GM19023 (cell line): ENCODE data around the gene SLC9A9.

Experiments used
- ATAC-seq: cut with Tn5 transposase; IDR thresholded peaks from one replicate; pipeline ENCODE4 v1.9.1; 2021; ENCODE audit warnings: mild to moderate bottlenecking, moderate library complexity; ENCODE audit not compliant: unreplicated experiment

Gene SLC9A9

GRCh38 chr3:143430568-143430967, 417.7 kb downstream of the SLC9A9 start:
- ATAC-seq, result no peak

DNA sequence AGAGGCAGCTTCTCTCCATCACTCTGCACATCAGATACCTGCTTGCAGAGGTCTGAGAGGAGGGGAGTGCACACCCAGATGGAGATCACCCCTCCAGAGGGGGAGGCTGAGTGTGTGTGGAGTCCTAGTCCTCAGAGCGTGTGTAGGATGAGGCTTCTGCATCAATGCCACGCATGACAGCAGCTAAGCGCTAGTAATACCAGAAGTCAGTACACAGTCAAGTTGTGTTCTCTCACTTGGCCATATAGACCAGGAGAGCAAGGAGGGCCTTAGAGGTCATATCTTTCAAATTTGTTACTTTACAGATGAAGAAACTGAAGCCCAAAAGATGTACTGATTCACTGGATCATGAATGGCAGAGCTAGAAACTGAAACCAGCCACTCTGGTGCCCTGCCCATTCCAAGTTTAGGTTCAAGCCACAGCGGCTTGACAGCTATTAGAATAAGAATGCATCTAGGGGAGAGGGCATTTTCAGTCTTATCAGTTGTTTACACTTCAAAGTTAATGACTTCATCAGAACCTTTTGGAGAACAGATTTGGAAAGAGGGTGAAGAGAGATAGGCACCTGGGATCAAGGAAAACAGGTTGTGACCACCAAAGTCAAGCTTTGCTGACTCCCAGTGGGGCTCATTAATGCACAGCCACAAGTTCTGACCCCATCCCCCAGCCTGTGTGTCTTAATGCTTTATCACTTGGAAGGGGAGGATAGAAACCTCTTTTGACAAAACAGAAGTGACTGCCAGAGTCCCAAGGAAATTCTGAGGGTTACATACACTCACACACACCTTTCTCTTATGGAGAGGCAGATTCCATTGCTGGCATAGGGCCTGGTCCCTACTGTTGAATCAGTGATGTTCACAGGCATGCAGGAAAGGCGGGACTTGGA, 418.4 kb downstream of the SLC9A9 start:
- no peak for ATAC-seq

- ATAC-seq, result no peak
Observed at GRCh38 chr3:143428294-143428693, 420.0 kb downstream of the SLC9A9 start.

GRCh38 chr3:143427631-143428030, 420.6 kb downstream of the SLC9A9 start:
- ATAC-seq, result no peak

DNA sequence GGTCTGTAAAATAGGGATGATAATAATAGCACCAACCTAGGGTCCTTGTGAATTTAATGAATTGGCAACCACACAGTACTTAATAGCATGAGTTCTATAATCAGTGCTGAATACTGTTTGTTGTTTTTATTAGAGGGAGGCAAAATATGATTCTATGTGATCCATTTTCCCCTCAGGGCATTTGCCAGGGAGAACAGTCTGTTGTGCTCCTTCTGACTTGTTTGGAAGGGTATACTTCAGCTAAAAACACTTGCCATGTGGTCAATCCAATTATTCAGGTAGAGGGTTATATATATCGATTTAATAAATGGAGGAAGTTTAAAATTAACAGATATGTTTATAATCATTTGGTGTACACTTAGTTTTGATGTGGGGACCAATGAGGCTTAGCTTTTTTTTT, 423.4 kb downstream of the SLC9A9 start:
- ATAC-seq, result no peak

- ATAC-seq, result no peak
Observed at GRCh38 chr3:143421556-143421955, 426.7 kb downstream of the SLC9A9 start.

GRCh38 chr3:143419611-143420010, 428.7 kb downstream of the SLC9A9 start:
- ATAC-seq, result no peak

DNA sequence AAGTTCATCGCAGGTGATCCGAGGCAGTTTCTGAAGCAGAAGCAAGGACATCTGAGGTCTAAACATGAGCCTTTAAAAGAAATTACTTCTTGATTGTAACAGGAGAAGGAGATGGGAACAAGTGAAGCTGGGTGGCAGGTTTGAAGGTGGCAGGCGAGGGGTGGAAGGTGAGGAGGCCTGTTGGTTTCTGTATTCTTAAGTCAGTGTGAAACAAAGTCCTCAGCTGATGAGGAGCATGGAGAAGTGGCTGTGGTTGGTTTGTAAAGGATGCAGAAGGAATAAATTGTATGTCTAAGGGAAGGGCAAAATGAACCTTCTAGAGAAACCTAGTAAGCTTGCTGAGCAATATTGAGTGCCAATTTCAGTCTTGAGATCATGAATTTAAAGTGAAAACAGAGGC, 429.9 kb downstream of the SLC9A9 start:
- ATAC-seq, result no peak

DNA sequence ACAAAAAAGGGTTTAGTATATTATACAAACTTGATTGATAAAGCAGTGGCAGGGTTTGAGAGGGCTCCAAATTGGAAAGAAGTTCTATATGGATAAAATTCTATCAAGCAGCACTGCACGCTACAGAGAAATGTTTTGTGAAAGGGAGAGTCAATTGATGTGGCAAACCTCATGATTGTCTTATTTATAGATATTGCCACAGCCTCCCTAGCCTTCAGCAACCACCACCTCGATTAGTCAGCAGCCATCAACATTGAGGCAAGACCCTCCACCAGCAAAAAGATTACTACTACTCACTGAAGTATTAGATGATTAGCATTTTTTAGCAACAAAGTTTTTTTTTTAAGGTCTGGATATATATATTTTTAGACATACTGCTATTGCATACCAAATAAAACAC, 432.0 kb downstream of the SLC9A9 start:
- no peak for ATAC-seq

DNA sequence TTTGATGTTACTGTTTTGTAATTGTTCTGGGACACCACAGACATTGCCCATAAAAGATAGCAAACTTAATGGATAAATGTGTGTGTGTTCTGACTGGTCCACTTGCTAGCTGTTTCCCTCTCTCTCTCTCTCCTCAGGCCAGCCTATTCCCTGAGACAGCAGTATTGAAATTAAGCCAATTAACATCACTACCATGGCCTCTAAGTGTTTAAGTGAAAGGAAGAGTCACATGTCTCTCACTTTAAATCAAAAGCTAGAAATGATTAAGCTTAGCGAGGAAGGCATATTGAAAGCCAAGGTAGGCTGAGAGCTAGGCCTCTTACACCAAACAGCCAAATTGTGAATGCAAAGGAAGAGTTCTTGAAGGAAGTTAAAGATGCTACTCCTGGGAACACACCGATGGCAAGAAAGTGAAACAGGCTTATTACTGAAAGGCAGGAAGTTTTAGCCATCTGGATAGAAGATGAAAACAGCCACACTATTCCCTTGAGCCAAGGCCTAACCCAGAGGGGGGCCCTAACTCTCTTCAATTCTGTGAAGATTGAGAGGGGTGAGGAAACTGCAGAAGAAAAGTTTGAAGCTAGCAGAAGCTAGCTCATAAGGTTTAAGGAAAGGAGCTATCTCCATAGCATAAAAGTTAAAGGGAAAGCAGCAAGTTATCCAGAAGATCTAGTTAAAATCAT, 433.6 kb downstream of the SLC9A9 start:
- ATAC-seq, result no peak

GRCh38 chr3:143413372-143413771, 434.9 kb downstream of the SLC9A9 start:
- ATAC-seq, result no peak

DNA sequence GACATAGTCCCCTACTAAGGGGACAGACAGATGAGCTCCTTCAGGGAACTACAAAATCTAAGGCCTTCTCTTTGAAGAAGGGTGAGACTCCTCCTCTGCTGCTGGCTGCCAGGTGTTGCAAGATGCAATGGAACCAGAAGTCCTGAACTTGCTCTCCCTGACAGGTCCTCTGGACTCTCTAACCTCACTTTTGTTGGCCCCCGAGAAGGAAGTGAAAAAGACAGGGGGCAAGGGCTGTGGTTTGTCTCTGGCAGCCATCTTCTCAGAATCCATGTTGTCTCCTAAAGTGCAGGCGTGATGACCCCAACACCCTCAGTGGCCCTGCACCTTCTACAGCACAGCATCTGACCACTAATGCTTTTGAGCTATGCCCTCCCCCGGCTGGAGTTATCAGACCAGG, 436.2 kb downstream of the SLC9A9 start:
- ATAC-seq, result peak; percentile 53

GRCh38 chr3:143410259-143410658, 438.0 kb downstream of the SLC9A9 start:
- ATAC-seq, result no peak

- no peak for ATAC-seq
Observed at GRCh38 chr3:143408771-143409170, 439.5 kb downstream of the SLC9A9 start.

GRCh38 chr3:143402602-143403001, 445.7 kb downstream of the SLC9A9 start:
- no peak for ATAC-seq

GRCh38 chr3:143396790-143397189, 451.5 kb downstream of the SLC9A9 start:
- ATAC-seq, result no peak

GRCh38 chr3:143389388-143389787, 458.9 kb downstream of the SLC9A9 start:
- ATAC-seq, result no peak

DNA sequence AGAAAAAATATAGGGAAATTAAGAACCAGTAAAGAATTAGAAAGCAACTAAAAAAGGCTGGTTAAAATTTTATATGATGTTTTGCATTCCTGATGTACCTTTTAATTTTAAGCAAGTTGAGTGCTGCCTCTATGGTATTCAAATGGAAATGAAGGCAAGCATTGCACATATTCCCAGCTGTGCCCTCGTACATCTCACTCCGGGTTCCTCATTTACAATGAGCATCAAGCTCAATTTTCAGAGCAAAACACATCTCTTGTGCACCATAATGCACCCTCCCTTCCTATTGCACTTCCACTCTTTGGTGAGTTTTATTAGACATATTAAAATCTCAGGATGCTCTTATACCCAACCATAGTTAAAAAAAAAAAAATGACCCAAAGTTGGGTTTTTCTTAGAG, 460.8 kb downstream of the SLC9A9 start:
- ATAC-seq, result no peak

- no peak for ATAC-seq
Observed at GRCh38 chr3:143384076-143384475, 464.2 kb downstream of the SLC9A9 start.

DNA sequence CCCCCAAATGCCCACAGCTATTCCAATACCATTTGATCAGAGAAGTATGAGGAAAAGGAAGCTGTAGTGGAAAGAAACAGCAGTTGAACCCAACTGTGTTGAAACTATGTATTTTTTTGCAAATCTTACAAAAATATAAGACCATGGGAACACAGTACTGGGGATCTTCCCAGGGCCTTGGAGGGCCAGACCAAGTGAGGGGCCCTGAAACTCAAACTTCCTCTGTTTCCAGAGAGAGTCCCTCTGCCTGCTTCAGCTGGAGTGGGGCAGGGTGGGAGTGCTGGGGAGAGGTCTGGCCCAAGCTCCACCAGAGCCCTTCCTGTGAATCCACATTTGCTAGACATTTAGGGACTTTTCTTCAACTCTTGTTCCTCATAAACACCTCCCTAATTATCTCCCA, 464.8 kb downstream of the SLC9A9 start:
- ATAC-seq, result no peak

DNA sequence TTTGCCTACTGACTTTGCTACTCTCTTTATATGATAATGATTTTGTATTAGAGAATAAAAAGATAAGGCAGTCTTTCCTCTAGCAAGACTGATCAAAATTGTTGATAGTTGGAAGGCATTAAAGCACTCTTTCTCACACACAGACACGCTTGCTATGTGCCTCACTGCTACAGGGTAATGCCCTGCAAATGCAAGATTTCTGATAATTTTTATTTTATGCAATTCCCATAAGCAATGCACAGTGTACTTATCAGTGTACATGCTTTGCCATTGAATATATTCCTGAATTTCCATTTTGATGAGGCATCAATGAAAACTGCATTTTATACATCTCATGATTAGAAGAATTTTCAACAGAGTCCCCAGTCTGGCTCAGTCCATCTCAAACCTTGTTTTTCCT, 465.5 kb downstream of the SLC9A9 start:
- ATAC-seq, result no peak

GRCh38 chr3:143380449-143380848, 467.8 kb downstream of the SLC9A9 start:
- ATAC-seq, result no peak
